NCI-H510A treated with DMSO at 0.1 percent for 48 hours (cell line): ENCODE results near the gene MGAT4B.
"Not testable (repeated sequence)": the region's sequence is repeated elsewhere in the genome, so short reads cannot be mapped to it uniquely, and the experiment has no call there.

Source experiments
- DNase-seq: peaks from one replicate; lab custom pipeline; 2025; lab: John Stamatoyannopoulos, UW

Gene MGAT4B

GRCh38 chr5:179794575-179794974, 12.1 kb downstream of the MGAT4B start:
- DNase-seq = no peak

- no peak for DNase-seq
These were observed 12.5 kb downstream of the MGAT4B start for GRCh38 chr5:179794171-179794570.

GRCh38 chr5:179793468-179794139, 13.1 kb downstream of the MGAT4B start, which contains the start of gene LTC4S:
Gene LTC4S, plus strand, starts transcription at chr5:179793986. Its CDS starts 95 bp downstream, at chr5:179794081.
- DNase-seq = no peak

GRCh38 chr5:179792612-179793467, 13.8 kb downstream of the MGAT4B start:
- no peak for DNase-seq

- no peak for DNase-seq
These were observed 14.6 kb downstream of the MGAT4B start for GRCh38 chr5:179791881-179792611.

DNA sequence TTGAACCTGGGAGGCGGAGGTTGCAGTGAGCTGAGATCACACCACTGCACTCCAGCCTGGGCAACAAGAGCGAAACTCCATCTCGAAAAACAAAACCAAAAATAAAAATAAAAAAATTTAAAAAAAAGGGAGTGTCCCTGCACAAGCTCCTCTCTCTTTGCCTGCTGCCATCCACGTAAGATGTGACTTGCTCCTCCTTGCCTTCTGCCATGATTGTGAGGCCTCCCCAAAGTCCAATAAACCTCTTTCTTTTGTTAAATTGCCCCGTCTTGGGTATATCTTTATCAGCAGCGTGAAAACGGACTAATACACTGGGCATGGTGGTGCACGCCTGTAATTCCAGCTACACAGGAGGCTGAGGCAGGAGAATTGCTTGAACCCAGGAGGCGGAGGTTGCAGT, 17.4 kb downstream of the MGAT4B start:
- DNase-seq = not testable (repeated sequence)

- no peak for DNase-seq
These were observed 18.3 kb downstream of the MGAT4B start for GRCh38 chr5:179788193-179788854.

DNA sequence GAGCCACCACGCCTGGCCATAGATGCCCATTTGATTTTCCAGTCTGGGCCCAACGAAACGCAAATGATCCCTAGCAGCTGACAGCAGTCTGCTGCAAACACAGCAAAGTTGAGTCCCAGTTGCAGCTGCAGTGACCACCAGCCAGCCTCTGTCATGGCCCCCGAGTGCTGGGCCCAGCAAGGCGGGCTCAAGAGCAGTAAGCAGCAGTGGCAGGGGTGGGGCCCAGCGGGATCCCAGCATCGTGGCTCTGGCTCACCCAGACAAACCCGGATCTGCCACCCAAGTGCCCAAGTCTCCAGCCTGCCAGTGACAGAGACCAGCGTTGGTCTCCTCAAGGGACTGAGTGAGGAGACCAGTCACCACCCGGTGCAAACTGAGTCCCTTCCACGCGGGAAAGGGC, 19.8 kb downstream of the MGAT4B start:
- no peak for DNase-seq

DNA sequence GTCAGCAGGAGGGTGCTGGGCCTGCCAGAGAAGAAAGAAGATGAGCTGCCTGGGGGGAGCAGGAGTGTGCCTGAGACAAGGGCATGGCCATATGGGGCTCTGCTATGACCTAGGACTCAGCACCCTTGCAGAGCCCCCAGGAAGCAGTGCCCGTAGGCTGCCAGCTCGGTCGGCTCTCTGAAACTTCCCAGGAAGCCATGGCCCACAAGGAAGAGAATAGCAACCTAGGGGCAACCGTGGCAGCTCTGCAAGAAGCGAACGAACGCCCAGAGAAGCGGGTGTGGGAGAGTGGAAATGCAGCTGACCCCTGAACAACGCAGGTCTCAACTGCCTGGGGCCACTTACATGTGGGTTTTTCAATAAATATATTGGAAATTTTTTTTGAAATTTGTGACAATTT, 23.5 kb downstream of the MGAT4B start:
- no peak for DNase-seq

- no peak for DNase-seq
These were observed 24.8 kb downstream of the MGAT4B start for GRCh38 chr5:179781846-179782245.

- DNase-seq = no peak
These were observed 26.3 kb downstream of the MGAT4B start for GRCh38 chr5:179780362-179780761.

GRCh38 chr5:179779826-179780225, 26.8 kb downstream of the MGAT4B start:
- DNase-seq = no peak

DNA sequence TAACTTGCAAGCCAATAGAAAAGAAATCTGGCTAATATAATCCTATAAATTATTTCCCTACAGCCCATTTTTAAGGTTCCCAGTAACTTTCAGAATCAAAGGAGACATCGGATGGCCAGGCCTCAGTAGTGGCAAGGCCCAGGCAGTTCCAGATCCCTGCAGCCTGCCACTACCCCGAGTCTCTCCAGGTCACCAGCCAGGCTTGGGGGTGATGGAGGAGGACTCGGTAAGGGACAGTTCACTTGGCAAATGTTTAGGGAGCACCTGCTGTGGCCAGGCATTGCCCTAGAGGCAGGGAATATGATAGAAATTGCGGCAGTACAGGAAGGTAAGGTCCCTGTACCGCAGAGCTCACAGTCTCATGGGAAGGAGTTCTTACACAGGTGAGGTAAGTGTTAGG, 28.1 kb downstream of the MGAT4B start:
- DNase-seq = no peak

DNA sequence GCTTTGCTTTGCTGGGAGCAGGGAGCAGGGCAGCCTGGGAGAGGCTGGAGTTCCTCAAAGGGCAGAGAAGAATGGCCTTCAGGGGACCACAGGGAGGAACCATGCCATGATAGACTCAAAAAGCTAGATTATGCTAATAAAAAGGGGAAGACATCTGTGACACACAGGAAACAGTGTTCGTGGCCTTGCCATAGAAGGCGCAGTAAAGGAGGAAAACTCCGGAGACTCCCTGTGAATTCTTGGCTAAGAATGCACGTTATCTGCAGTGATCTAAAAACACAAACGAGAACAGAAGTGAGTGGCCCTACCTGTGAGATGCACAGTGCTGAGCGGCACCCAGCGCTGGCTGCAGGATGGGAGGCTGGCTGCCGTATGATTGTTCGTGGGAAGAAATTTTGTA, 28.8 kb downstream of the MGAT4B start:
- DNase-seq = no peak

DNA sequence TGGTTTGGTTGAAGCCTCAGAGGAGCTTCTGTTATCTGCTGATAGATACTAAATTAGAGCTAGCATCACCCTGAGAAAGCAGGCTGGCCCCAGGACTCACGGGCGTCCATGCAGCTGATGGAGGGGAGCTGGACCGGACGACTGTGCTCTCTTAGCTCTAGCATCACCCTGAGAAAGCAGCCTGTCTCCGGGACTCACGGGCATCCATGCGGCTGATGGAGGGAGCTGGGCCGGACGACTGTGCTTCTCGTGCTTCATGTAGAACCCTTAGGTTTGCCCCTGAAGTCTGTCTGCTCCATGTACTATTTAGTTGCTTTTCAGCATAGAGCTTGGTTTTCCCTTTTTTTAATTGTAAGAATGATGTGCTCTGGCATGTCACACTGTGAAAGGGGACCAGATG, 29.2 kb downstream of the MGAT4B start:
- no peak for DNase-seq

GRCh38 chr5:179776411-179776938, 30.2 kb downstream of the MGAT4B start:
- DNase-seq = no peak

- DNase-seq = no peak
These were observed 32.2 kb downstream of the MGAT4B start for GRCh38 chr5:179774442-179774841.

- DNase-seq = no peak
These were observed 33.0 kb downstream of the MGAT4B start for GRCh38 chr5:179773686-179774040.

- DNase-seq = no peak
These were observed 34.3 kb downstream of the MGAT4B start for GRCh38 chr5:179772351-179772750.

GRCh38 chr5:179771311-179771895, 35.3 kb downstream of the MGAT4B start:
- DNase-seq = no peak

DNA sequence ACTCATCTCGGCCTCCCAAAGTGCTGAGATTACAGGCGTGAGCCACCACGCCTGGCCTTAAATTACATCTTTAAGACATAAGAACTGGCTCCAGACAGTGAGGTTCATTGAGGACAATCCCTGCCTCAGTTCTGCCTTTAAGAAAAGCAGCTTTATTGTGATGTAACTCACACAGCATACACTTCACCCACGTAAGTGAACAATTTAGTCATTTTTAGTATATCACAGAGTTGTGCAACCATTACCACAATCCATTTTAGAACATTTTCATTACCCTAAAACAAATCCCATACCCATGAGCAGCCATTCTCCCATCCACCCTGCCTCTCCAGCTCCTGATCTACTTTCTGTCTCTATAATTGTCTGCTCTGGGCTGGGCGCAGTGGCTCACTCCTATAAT, 36.9 kb downstream of the MGAT4B start:
- no peak for DNase-seq

DNA sequence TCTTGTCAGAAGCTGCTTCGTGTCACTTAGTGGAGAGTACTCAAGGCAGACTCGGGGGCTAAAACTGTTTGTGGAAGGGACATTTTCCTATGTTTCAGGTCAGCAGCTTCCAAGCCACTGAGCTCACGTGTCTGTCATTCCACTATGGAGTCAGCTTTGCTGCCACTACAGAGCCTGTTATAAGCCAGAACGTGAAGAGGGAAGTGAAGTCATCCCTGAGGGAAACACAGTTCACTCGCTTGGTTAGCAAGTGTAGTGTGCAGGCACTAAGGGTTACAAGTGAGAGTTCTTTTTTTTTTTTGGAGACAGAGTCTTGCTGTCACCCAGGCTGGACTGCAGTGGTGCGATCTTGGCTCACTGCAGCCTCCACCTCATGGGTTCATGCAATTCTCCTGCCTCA, 37.4 kb downstream of the MGAT4B start:
- no peak for DNase-seq
